HG03378 (cell line): ENCODE measurements around the gene GRAMD1B.

ENCODE experiments used
- ATAC-seq: cut with Tn5 transposase; IDR thresholded peaks from one replicate; pipeline ENCODE4 v1.9.1; 2021; ENCODE audit warnings: mild to moderate bottlenecking, moderate library complexity; ENCODE audit not compliant: unreplicated experiment

Gene GRAMD1B

GRCh38 chr11:123584737-123585136, 154.7 kb downstream of the GRAMD1B start:
- no peak for ATAC-seq

GRCh38 chr11:123585206-123585605, 155.1 kb downstream of the GRAMD1B start:
- ATAC-seq: no peak

- no peak for ATAC-seq
Observed at GRCh38 chr11:123585706-123586105, 155.6 kb downstream of the GRAMD1B start.

GRCh38 chr11:123586568-123586967, 156.5 kb downstream of the GRAMD1B start:
- no peak for ATAC-seq

- ATAC-seq: no peak
Observed at GRCh38 chr11:123587044-123587443, 157.0 kb downstream of the GRAMD1B start.

- ATAC-seq: no peak
Observed at GRCh38 chr11:123587559-123587958, 157.5 kb downstream of the GRAMD1B start.

- ATAC-seq: no peak
Observed at GRCh38 chr11:123588117-123588863, 158.2 kb downstream of the GRAMD1B start.

- ATAC-seq: no peak
Observed at GRCh38 chr11:123588864-123589262, 158.8 kb downstream of the GRAMD1B start.

GRCh38 chr11:123590296-123590912, 160.3 kb downstream of the GRAMD1B start:
- ATAC-seq: no peak

- ATAC-seq: no peak
Observed at GRCh38 chr11:123593570-123593969, 163.5 kb downstream of the GRAMD1B start.

- no peak for ATAC-seq
Observed at GRCh38 chr11:123594188-123594901, 164.3 kb downstream of the GRAMD1B start.

GRCh38 chr11:123594921-123595320, 164.9 kb downstream of the GRAMD1B start:
- ATAC-seq: no peak

GRCh38 chr11:123597859-123598258, 167.8 kb downstream of the GRAMD1B start:
- ATAC-seq: no peak

GRCh38 chr11:123601136-123601535, 171.1 kb downstream of the GRAMD1B start:
- no peak for ATAC-seq

- ATAC-seq: no peak
Observed at GRCh38 chr11:123601743-123602142, 171.7 kb downstream of the GRAMD1B start.

- no peak for ATAC-seq
Observed at GRCh38 chr11:123603666-123604065, 173.6 kb downstream of the GRAMD1B start.

GRCh38 chr11:123607781-123608180, 177.7 kb downstream of the GRAMD1B start:
- no peak for ATAC-seq

GRCh38 chr11:123608371-123608770, 178.3 kb downstream of the GRAMD1B start:
- ATAC-seq: no peak

GRCh38 chr11:123608945-123609344, 178.9 kb downstream of the GRAMD1B start:
- ATAC-seq: no peak

GRCh38 chr11:123611698-123612097, 181.6 kb downstream of the GRAMD1B start:
- no peak for ATAC-seq

- no peak for ATAC-seq
Observed at GRCh38 chr11:123616505-123617198, 186.6 kb downstream of the GRAMD1B start.
